Keratinocyte (primary cell): ENCODE results near the gene GDPD4.

ENCODE experiments used
- CTCF ChIP-seq, 3 experiments: IDR thresholded peaks in 1 of 3; conservative IDR thresholded peaks in 1 of 3; optimal IDR thresholded peaks in 1 of 3; 2 replicates in 2 of 3; 3 replicates in 1 of 3; pipeline versions ENCODE3 to v1.5.1; 2011; ENCODE audit warnings: low read length in 3 of 3, mild to moderate bottlenecking in 3 of 3, moderate library complexity in 2 of 3, control low read depth in 1 of 3, inconsistent platforms in 1 of 3; ENCODE audit not compliant: insufficient read depth in 2 of 3; ENCODE audit errors: extremely low read depth in 1 of 3
- EZH2 ChIP-seq: IDR thresholded peaks from one replicate; pipeline ENCODE4 v1.6.1; 2012; ENCODE audit warnings: inconsistent platforms, mild to moderate bottlenecking, low read length, moderate library complexity

GRCh38 chr11:77189588-77190210 lies 111.8 kb downstream of the GDPD4 start:
- TF ChIP-seq EZH2 (no peak), CTCF (optimal IDR thresholded peaks at IDR 0.05 in 1 of 3, IDR thresholded peaks at IDR 0.05 in 1 of 3, conservative IDR thresholded peaks at IDR 0.05 in 1 of 3; ENCODE audit: extremely low read depth in 1 of 3, insufficient read depth in 2 of 3, low read length in 3 of 3) (no peak)
